Breast epithelium (tissue), 4 donors: ENCODE measurements around the gene YIPF2. TPM values are rescaled to one million over a fixed set of nuclear protein-coding genes. Genes with fewer than 3 reads are reported as not detected.

Experiments used
- DNase-seq, 2 donors: peaks; one replicate each; pipeline ENCODE4 v3.0.0-alpha.2; 2019; ENCODE audit warnings: low spot score in 2 of 2
- H3K27ac ChIP-seq, 2 donors: fragments of 200-600 bp; sonication (generic) in 1 of 2; one replicate each; pipeline ENCODE4 v1.5.1; 2016 to 2019; ENCODE audit warnings: mild to moderate bottlenecking in 1 of 2
- H3K27me3 ChIP-seq, 2 donors: fragments of 200-600 bp; sonication (generic) in 1 of 2; one replicate each; pipeline versions ENCODE4 v1.5.1 to v1.6.0; 2017 to 2019; ENCODE audit warnings: control low read depth in 1 of 2, mild to moderate bottlenecking in 1 of 2
- H3K36me3 ChIP-seq: fragments of 200-600 bp; one replicate; pipeline ENCODE4 v1.5.1; 2019
- H3K4me1 ChIP-seq, 2 donors: fragments of 200-600 bp; sonication (generic); one replicate each; pipeline ENCODE4 v1.5.1; 2016 to 2019; ENCODE audit warnings: control low read depth in 1 of 2
- H3K4me3 ChIP-seq, 3 donors: fragments of 200-600 bp; sonication (generic); 1 replicate in 2 of 3; 2 replicates in 1 of 3; pipeline ENCODE4 v1.5.1; 2016 to 2019; ENCODE audit warnings: mild to moderate bottlenecking in 3 of 3, moderate library complexity in 2 of 3
- H3K9me3 ChIP-seq, 2 donors: fragments of 200-600 bp; sonication (generic) in 1 of 2; one replicate each; pipeline ENCODE4 v1.5.1; 2016 to 2019; ENCODE audit warnings: control low read depth in 1 of 2
- POLR2A ChIP-seq: fragments of 450-650 bp; IDR thresholded peaks from one replicate; pipeline ENCODE4 v1.6.1; 2016; ENCODE audit warnings: antibody characterized with exemption, mild to moderate bottlenecking, moderate library complexity
- POLR2AphosphoS5 ChIP-seq, 3 donors: sonication (generic); formaldehyde crosslinking; IDR thresholded peaks; one replicate each; pipeline ENCODE4 v1.6.1; 2017; ENCODE audit warnings: antibody characterized with exemption in 3 of 3
- intact Hi-C: fragments of 100-400 bp; cut with DNase I; formaldehyde crosslinking; loops from one replicate; pipeline ENCODE4 v1.15.1; 2023; ENCODE audit warnings: low total_unique reads
- total RNA-seq, 3 donors: library from RNA; depleted of rRNA; stranded (reverse); fragments of >200 nt; gene quantifications; one replicate each; pipeline ENCODE4 v1.1.0, GENCODE V29; 2016
- TF ChIP-seq, protein P1 (sequence below), 3 donors: fragments of 450-650 bp; IDR thresholded peaks; one replicate each; pipeline ENCODE4 v1.5.1; 2016 to 2017; ENCODE audit warnings: antibody characterized with exemption in 3 of 3, mild to moderate bottlenecking in 3 of 3, moderate library complexity in 3 of 3

The YIPF2 gene
- total RNA-seq, 3 donors from 2014 or later: 40.3 to 68.6 (median 59.6) TPM

DNA sequence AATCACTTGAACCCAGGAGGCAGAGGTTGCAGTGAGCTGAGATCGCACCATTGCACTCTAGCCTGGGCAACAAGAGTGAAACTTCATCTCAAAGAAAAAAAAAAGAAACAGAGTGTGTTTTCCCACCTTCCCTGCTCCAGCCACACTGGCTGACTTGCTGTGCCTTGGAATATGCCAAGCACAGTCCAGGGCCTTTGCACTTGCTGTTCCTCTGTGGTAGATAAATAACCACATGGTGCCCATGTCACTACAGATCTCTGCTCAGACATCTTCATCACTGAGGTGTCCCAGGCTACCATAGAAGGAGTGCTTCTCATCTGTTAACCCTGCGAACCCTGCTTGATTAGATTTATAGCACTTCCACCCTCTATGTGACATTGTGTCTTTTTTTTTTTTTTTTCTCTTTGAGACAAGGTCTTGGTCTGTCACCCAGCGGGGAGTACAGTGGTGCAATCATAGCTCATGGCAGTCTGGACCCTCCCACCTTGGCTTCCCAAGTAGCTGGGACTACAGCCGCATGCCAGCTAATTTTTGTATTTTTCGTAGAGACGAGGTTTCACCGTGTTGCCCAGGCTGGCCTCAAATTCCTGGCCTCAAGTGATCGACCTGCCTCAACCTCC, 42.8 kb upstream of the YIPF2 start:
- peak overlapping the region in 1 of 2 donors; percentile 32 for H3K27ac ChIP-seq
- TF ChIP-seq, protein P1, sequence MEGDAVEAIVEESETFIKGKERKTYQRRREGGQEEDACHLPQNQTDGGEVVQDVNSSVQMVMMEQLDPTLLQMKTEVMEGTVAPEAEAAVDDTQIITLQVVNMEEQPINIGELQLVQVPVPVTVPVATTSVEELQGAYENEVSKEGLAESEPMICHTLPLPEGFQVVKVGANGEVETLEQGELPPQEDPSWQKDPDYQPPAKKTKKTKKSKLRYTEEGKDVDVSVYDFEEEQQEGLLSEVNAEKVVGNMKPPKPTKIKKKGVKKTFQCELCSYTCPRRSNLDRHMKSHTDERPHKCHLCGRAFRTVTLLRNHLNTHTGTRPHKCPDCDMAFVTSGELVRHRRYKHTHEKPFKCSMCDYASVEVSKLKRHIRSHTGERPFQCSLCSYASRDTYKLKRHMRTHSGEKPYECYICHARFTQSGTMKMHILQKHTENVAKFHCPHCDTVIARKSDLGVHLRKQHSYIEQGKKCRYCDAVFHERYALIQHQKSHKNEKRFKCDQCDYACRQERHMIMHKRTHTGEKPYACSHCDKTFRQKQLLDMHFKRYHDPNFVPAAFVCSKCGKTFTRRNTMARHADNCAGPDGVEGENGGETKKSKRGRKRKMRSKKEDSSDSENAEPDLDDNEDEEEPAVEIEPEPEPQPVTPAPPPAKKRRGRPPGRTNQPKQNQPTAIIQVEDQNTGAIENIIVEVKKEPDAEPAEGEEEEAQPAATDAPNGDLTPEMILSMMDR (IDR thresholded peaks at IDR 0.05): no peak
- TF ChIP-seq POLR2A (no peak), POLR2AphosphoS5 (IDR thresholded peaks at IDR 0.05) (no peak)
- H3K4me1 ChIP-seq: peaks cover 4 to 6% of the 10 kb centered on the region in 2 donors
- intact Hi-C loops: no loop called here
- no peaks in the 10 kb centered on the region for H3K9me3 ChIP-seq
- no peak overlapping the region for H3K4me3 ChIP-seq
- no peak for DNase-seq
- no peaks in the 10 kb centered on the region for H3K36me3 ChIP-seq
- no peaks in the 10 kb centered on the region for H3K27me3 ChIP-seq

DNA sequence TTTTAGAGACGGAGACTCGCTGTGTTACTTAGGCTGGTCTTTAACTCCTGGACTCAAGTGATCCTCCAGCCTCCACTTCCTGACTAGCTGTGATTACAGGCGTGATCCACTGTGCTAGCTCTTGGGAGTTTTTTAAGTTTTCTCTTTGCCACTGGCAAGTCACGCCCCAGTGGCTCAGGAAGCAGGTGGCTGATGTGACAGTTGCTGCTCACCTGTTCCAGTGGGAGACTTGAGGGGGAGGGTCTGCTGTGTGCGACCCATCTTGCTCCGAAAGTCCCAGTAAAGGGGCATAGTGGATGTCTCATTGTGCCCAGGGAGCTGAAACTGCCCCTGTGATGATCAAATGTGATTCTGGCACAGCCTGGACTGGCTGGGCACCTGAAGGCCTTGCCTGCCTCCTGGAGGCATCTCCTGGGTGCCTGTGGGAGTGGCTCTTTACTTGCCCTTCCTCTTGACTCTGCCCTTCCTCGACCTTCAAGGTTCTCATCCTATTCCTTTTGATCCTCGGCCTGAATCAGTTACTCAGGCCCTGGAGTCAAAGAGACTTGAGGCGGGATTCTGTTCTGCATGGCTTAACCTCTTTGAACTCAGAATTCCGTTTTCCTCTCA, 40.2 kb upstream of the YIPF2 start:
- Histone ChIP-seq H3K27me3 (no peaks in the 10 kb centered on the region), H3K27ac (peak overlapping the region; percentile 39 to 50), H3K9me3 (no peaks in the 10 kb centered on the region), H3K4me3 (no peak overlapping the region), H3K4me1 (peaks cover 0 to 4% of the 10 kb centered on the region in 2 donors), H3K36me3 (no peaks in the 10 kb centered on the region)
- no peak for DNase-seq
- TF ChIP-seq POLR2A (no peak), POLR2AphosphoS5 (IDR thresholded peaks at IDR 0.05) (no peak)
- TF ChIP-seq, protein P1 (IDR thresholded peaks at IDR 0.05): no peak
- intact Hi-C loops: no loop called here

DNA sequence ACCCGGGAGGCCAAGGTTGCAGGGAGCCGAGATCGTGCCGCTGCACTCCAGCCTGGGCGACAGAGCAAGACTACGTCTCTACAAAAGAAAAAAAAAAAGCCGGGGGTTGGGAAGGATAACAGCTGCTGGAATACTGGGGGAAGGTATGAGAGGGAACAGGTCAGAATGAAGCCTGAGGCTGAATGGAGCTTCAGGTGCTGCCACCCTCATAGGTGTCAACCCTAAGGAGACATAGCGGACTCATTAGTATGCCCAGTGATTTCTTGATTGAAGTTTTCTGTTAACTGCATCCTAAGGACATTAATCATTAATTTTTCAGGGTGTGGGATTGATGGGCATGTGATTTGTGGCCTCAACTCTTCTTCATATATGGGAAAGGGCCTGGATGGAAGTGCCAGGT, 38.4 kb upstream of the YIPF2 start:
- DNase-seq: no peak
- Histone ChIP-seq H3K4me3 (no peak overlapping the region), H3K36me3 (no peaks in the 10 kb centered on the region), H3K4me1 (peaks cover 0 to 11% of the 10 kb centered on the region in 2 donors), H3K9me3 (no peaks in the 10 kb centered on the region), H3K27ac (no peak overlapping the region), H3K27me3 (no peaks in the 10 kb centered on the region)
- intact Hi-C loops: no loop called here
- TF ChIP-seq POLR2A (no peak), POLR2AphosphoS5 (IDR thresholded peaks at IDR 0.05) (no peak)
- TF ChIP-seq, protein P1 (IDR thresholded peaks at IDR 0.05): no peak

DNA sequence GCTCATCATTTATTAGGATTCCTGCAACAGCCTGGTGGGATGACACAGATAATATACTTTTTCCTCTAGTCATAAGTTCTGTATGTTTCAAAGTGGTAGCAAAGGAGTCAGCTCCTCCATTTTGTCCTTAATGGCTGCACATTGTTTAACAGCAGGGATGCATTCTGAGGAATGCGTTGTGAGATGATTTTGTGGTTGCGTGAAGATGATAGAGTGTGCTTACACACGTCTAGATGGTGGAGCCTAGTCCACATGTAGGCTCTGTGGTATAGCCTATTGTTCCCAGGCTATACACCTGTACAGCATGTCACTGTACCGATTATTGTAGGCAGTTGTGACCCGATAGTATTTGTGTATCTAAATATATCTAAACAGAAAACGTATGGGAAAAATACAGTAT, 37.0 kb upstream of the YIPF2 start:
- Histone ChIP-seq H3K27me3 (no peaks in the 10 kb centered on the region), H3K36me3 (no peaks in the 10 kb centered on the region), H3K9me3 (no peaks in the 10 kb centered on the region), H3K27ac (no peak overlapping the region), H3K4me3 (no peak overlapping the region), H3K4me1 (peaks cover 0 to 11% of the 10 kb centered on the region in 2 donors)
- intact Hi-C loops: no loop called here
- DNase-seq: no peak
- TF ChIP-seq POLR2A (no peak), POLR2AphosphoS5 (IDR thresholded peaks at IDR 0.05) (no peak)
- TF ChIP-seq, protein P1 (IDR thresholded peaks at IDR 0.05): no peak

DNA sequence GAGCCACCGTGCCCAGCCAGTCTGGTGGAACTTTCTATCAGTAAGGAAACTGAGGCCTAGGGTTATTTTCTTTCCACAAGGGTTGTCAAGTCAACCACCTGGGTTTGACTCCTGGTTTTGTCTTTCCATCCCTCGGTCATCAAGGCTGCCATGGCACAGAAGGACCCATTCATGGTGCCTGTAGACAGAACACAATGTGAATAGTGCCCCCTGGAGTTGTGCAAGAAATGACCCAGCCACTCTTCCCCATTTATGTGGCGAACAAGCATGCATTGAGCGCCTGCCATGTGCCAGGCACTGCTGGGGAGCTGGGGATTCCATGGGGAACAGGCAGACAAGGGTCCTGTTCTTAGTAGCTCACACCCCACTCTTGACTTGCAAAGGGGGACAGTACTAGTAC, 36.5 kb upstream of the YIPF2 start:
- Histone ChIP-seq H3K36me3 (no peaks in the 10 kb centered on the region), H3K4me1 (peaks cover 0 to 11% of the 10 kb centered on the region in 2 donors), H3K4me3 (no peak overlapping the region), H3K9me3 (no peaks in the 10 kb centered on the region), H3K27me3 (no peaks in the 10 kb centered on the region), H3K27ac (no peak overlapping the region)
- intact Hi-C loops: no loop called here
- DNase-seq: no peak
- no peak for TF ChIP-seq POLR2A
- no peak for TF ChIP-seq POLR2AphosphoS5 (IDR thresholded peaks at IDR 0.05)
- TF ChIP-seq, protein P1 (IDR thresholded peaks at IDR 0.05): no peak
